A673 (cell line): ENCODE data around the gene MYLIP. TPM values are rescaled to one million over a fixed set of nuclear protein-coding genes. Genes with fewer than 3 reads are reported as not detected.

Source experiments
- BruUV-seq: library from RNA; stranded (reverse); fragments of 400-500 nt; replicated peaks from 2 replicates; lab custom pipeline; 2021; lab: Mats Ljungman, UMichigan
- CTCF ChIA-PET: fragments of 300-600 bp; sonication (Branson Sonifier 250); formaldehyde crosslinking; loops from one replicate; lab custom pipeline; 2022; ENCODE audit warnings: antibody characterized with exemption; lab: Charles Lee
- POLR2A ChIA-PET: fragments of 300-600 bp; sonication (Branson Sonifier 250); formaldehyde crosslinking; loops from one replicate; lab custom pipeline; 2022; ENCODE audit warnings: antibody characterized with exemption; ENCODE audit not compliant: low non-redundant PET; lab: Charles Lee
- DNase-seq: peaks from one replicate; pipeline ENCODE4 v3.0.0-alpha.2; 2015; ENCODE audit warnings: low spot score
- H3K27ac ChIP-seq: fragments of 200-600 bp; sonication (generic); 2 replicates; pipeline ENCODE4 v1.5.1; 2016; ENCODE audit warnings: mixed run types, low read depth, mild to moderate bottlenecking, mixed read lengths, antibody characterized with exemption, low read length; ENCODE audit not compliant: poor library complexity, severe bottlenecking
- H3K27me3 ChIP-seq: fragments of 200-600 bp; sonication (generic); replicated peaks from 2 replicates; pipeline ENCODE4 v1.6.1; 2017; ENCODE audit warnings: mixed run types, low read depth, mild to moderate bottlenecking, mixed read lengths, antibody characterized with exemption, low read length; ENCODE audit not compliant: insufficient read depth, poor library complexity
- H3K36me3 ChIP-seq: fragments of 200-600 bp; sonication (generic); 2 replicates; pipeline ENCODE4 v1.6.1; 2016; ENCODE audit warnings: mixed run types, mild to moderate bottlenecking, mixed read lengths, antibody characterized with exemption, low read length; ENCODE audit not compliant: insufficient read depth, poor library complexity, severe bottlenecking
- H3K4me1 ChIP-seq: fragments of 200-600 bp; sonication (generic); 2 replicates; pipeline ENCODE4 v1.6.1; 2017; ENCODE audit warnings: mixed run types, mild to moderate bottlenecking, mixed read lengths, antibody characterized with exemption, low read length; ENCODE audit not compliant: insufficient read depth, poor library complexity, severe bottlenecking
- H3K4me3 ChIP-seq: fragments of 200-600 bp; sonication (generic); 2 replicates; pipeline ENCODE4 v1.5.1; 2016; ENCODE audit warnings: low read depth, mixed run types, mild to moderate bottlenecking, mixed read lengths, low read length; ENCODE audit not compliant: poor library complexity, severe bottlenecking
- H3K9me3 ChIP-seq: fragments of 200-600 bp; sonication (generic); 2 replicates; pipeline ENCODE4 v1.6.1; 2016; ENCODE audit warnings: mixed run types, low read depth, mild to moderate bottlenecking, mixed read lengths, antibody characterized with exemption, low read length; ENCODE audit not compliant: poor library complexity, severe bottlenecking
- EZH2 ChIP-seq: fragments of 200-600 bp; sonication (generic); IDR thresholded peaks from 2 replicates; pipeline ENCODE4 v1.6.1; 2017; ENCODE audit warnings: borderline replicate concordance, low read depth, mild to moderate bottlenecking, mixed read lengths, antibody characterized with exemption, low read length; ENCODE audit not compliant: poor library complexity, severe bottlenecking
- intact Hi-C: fragments of 100-400 bp; cut with micrococcal nuclease; formaldehyde crosslinking; loops from one replicate; pipeline ENCODE4 v1.10.0; 2022; ENCODE audit not compliant: unreplicated experiment
- total RNA-seq: library from RNA; stranded (reverse); gene quantifications from 2 replicates; pipeline ENCODE4 v1.2.3, GENCODE V29; 2021
- TF ChIP-seq, protein P1 (sequence below): fragments of 300-800, 200-600 bp; sonication (generic); conservative IDR thresholded peaks from 2 replicates; pipeline ENCODE4 v1.5.1; 2017; ENCODE audit warnings: low read depth, mild to moderate bottlenecking, antibody characterized with exemption, low read length, moderate library complexity, mixed read lengths

MYLIP gene
- total RNA-seq, 1 experiment from 2014 or later: 22.4 TPM

DNA sequence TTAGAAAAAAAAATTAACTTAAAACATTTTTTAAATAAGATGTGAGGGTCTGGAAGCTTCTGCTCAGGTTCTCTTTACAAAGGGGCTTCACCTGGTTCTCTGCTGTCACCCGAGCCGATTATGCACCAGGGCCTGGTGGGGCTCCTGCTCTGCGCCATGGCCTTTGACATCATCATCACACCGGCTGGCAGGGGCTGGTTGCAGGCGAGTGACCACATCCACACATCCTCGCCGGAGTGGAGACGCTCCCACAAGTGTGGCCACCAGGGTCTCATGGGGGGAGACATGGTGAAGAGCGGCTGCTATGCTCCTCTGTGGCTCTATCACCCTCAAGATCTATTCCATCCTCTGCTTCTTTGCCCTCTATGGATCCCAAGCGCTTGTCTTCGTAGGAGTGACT, 31.9 kb downstream of the MYLIP start:
- Histone ChIP-seq H3K4me3 (no peak overlapping the region), H3K27me3 (no peaks in the 10 kb centered on the region), H3K27ac (no peak overlapping the region), H3K9me3 (no peaks in the 10 kb centered on the region), H3K36me3 (no peaks in the 10 kb centered on the region), H3K4me1 (peaks cover 25% of the 10 kb centered on the region)
- intact Hi-C loops: loop anchor here (10.0 kb wide), 1 partner anchor 266 kb away; no protein-coding TSS in a partner anchor
- no peak for DNase-seq
- POLR2A ChIA-PET: no interaction called here
- CTCF ChIA-PET: no interaction called here
- no peak for TF ChIP-seq EZH2
- TF ChIP-seq, protein P1, sequence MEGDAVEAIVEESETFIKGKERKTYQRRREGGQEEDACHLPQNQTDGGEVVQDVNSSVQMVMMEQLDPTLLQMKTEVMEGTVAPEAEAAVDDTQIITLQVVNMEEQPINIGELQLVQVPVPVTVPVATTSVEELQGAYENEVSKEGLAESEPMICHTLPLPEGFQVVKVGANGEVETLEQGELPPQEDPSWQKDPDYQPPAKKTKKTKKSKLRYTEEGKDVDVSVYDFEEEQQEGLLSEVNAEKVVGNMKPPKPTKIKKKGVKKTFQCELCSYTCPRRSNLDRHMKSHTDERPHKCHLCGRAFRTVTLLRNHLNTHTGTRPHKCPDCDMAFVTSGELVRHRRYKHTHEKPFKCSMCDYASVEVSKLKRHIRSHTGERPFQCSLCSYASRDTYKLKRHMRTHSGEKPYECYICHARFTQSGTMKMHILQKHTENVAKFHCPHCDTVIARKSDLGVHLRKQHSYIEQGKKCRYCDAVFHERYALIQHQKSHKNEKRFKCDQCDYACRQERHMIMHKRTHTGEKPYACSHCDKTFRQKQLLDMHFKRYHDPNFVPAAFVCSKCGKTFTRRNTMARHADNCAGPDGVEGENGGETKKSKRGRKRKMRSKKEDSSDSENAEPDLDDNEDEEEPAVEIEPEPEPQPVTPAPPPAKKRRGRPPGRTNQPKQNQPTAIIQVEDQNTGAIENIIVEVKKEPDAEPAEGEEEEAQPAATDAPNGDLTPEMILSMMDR: no peak
- no TSS peak for BruUV-seq

DNA sequence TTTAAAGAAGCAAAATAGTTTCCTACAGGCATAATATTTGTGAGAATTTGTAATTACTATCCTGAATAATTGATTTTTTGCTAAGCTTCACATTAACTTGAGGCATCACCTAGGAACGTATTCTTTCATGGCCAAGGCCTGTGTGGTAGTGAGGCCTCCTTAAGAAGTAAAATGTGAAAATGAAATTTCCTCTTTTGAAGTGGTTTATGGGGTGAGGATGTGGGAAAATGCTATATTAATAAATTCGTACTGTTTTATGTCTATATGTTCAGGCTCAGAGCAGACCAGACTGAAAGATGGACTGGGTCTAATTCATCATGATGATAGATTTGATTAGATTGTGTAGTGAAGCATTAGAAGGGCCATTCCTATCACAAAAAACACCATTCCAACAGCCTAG, 33.1 kb downstream of the MYLIP start:
- DNase-seq: no peak
- Histone ChIP-seq H3K9me3 (no peaks in the 10 kb centered on the region), H3K27me3 (no peaks in the 10 kb centered on the region), H3K4me3 (no peak overlapping the region), H3K36me3 (no peaks in the 10 kb centered on the region), H3K4me1 (peaks cover 24% of the 10 kb centered on the region), H3K27ac (no peak overlapping the region)
- BruUV-seq: no TSS peak
- intact Hi-C loops: loop anchor here (10.0 kb wide), 1 partner anchor 267 kb away; no protein-coding TSS in a partner anchor
- CTCF ChIA-PET: no interaction called here
- TF ChIP-seq, protein P1: no peak
- no peak for TF ChIP-seq EZH2
- POLR2A ChIA-PET: no interaction called here

DNA sequence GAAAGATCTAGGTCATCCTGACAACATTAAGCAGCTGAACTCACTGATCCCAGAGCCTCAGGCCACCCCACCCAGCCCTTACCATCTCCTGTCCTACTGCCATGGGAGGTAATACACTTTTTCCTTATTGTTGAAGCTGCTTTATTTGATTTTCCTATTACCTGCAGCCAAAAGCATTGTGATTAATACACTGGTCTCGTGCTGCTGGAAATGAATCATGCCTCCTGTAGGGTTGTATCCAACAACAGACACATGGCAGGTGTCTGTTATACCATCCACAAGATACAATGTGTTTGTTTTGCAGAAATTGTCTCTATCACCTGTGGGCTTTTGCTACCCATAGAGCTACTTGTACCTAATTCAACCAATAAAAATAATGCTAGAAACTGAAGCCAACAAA, 34.2 kb downstream of the MYLIP start:
- ChIA-PET CTCF (interaction anchor here (0.7 kb wide), 1 partner anchor 43 kb away, joined by 5 read pairs; no protein-coding TSS in a partner anchor), POLR2A (no interaction called here)
- Histone ChIP-seq H3K36me3 (no peaks in the 10 kb centered on the region), H3K4me3 (no peak overlapping the region), H3K27ac (no peak overlapping the region), H3K27me3 (no peaks in the 10 kb centered on the region), H3K4me1 (peaks cover 13% of the 10 kb centered on the region), H3K9me3 (no peaks in the 10 kb centered on the region)
- intact Hi-C loops: loop anchor here (10.0 kb wide), 1 partner anchor 268 kb away; no protein-coding TSS in a partner anchor
- BruUV-seq: no TSS peak
- TF ChIP-seq EZH2: no peak
- TF ChIP-seq, protein P1: no peak
- DNase-seq: no peak
